Left ventricle myocardium inferior (tissue), 1 donor: ENCODE data around the gene METTL25. TPM values are rescaled to one million over a fixed set of nuclear protein-coding genes. Genes with fewer than 3 reads are reported as not detected.

Source experiments
- DNase-seq: peaks from one replicate; pipeline ENCODE4 v3.0.0-alpha.2; 2020
- H3K27ac ChIP-seq: fragments of 200-600 bp; replicated peaks from 2 replicates; pipeline ENCODE4 v1.8.0; 2021
- H3K27me3 ChIP-seq: fragments of 200-600 bp; 2 replicates; pipeline ENCODE4 v1.8.0; 2021; ENCODE audit warnings: low read depth
- H3K36me3 ChIP-seq: fragments of 200-600 bp; 2 replicates; pipeline ENCODE4 v1.8.0; 2021
- H3K4me1 ChIP-seq: fragments of 200-600 bp; 2 replicates; pipeline ENCODE4 v1.8.0; 2021
- H3K4me3 ChIP-seq: fragments of 200-600 bp; 2 replicates; pipeline ENCODE4 v1.8.0; 2021; ENCODE audit warnings: mild to moderate bottlenecking, moderate library complexity
- H3K9me3 ChIP-seq: fragments of 200-600 bp; replicated peaks from 2 replicates; pipeline ENCODE4 v1.8.0; 2021
- CTCF ChIP-seq: fragments of 200-600 bp; IDR thresholded peaks from 2 replicates; pipeline ENCODE4 v1.8.0; 2021; ENCODE audit warnings: antibody characterized with exemption, mild to moderate bottlenecking, borderline replicate concordance
- intact Hi-C: fragments of 100-400 bp; cut with micrococcal nuclease; formaldehyde crosslinking; loops from one replicate; pipeline ENCODE4 v1.11.0; 2022
- total RNA-seq: library from RNA; stranded (reverse); fragmentation: NEBNext Ultra II Directional; extraction: Animal tissue kit (Norgen Biotek cat#: 25700); gene quantifications from one replicate; pipeline ENCODE4 v1.2.1, GENCODE V29; 2021
- donor health status: DM: no; HTN: yes; CAD: no; lungs with severe emphysema.

Gene METTL25
- total RNA-seq, 1 donor from 2014 or later, result 15.8 TPM

GRCh38 chr12:82519510-82519909 lies 161.2 kb downstream of the METTL25 start:
- TF ChIP-seq CTCF, result no peak
- no peaks in the 10 kb centered on the region for H3K27me3 ChIP-seq
- intact Hi-C loops, result no loop called here
- peaks cover 9% of the 10 kb centered on the region for H3K9me3 ChIP-seq
- H3K4me1 ChIP-seq, result no peaks in the 10 kb centered on the region
- no peak for DNase-seq
- no peak overlapping the region for H3K4me3 ChIP-seq
- no peak overlapping the region for H3K27ac ChIP-seq
- no peaks in the 10 kb centered on the region for H3K36me3 ChIP-seq

- H3K4me1 ChIP-seq, result no peaks in the 10 kb centered on the region
- no peaks in the 10 kb centered on the region for H3K27me3 ChIP-seq
- no peak for TF ChIP-seq CTCF
- DNase-seq, result no peak
- H3K36me3 ChIP-seq, result no peaks in the 10 kb centered on the region
- intact Hi-C loops, result no loop called here
- no peak overlapping the region for H3K4me3 ChIP-seq
- peaks cover 9% of the 10 kb centered on the region for H3K9me3 ChIP-seq
- H3K27ac ChIP-seq, result no peak overlapping the region
Measured at GRCh38 chr12:82522285-82522684, 164.0 kb downstream of the METTL25 start.

DNA sequence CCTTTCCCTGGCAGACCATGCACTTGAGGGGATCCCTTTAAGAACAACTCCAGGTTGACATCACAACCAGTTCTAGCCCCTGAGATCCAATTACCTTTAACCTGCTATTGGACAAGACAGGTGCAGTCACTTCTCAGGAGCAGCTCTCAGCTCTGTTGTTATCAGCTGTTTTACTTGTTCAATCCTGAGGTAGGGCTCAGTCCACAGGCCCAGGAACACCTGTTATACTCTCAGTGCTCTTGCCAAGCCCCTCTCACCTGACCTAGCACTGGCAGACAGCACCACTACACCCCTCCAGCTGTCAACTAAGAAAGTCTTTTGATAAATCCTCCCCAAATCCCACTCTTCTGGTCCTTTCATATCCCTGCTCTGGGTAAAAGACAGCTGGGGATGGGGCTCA lies 164.4 kb downstream of the METTL25 start:
- DNase-seq, result no peak
- intact Hi-C loops, result no loop called here
- Histone ChIP-seq H3K36me3 (no peaks in the 10 kb centered on the region), H3K27me3 (no peaks in the 10 kb centered on the region), H3K4me1 (no peaks in the 10 kb centered on the region), H3K27ac (no peak overlapping the region), H3K4me3 (no peak overlapping the region), H3K9me3 (peaks cover 6% of the 10 kb centered on the region)
- TF ChIP-seq CTCF, result no peak

GRCh38 chr12:82523996-82524395 lies 165.7 kb downstream of the METTL25 start:
- H3K27ac ChIP-seq, result no peak overlapping the region
- H3K36me3 ChIP-seq, result no peaks in the 10 kb centered on the region
- DNase-seq, result no peak
- intact Hi-C loops, result no loop called here
- H3K4me3 ChIP-seq, result no peak overlapping the region
- H3K4me1 ChIP-seq, result no peaks in the 10 kb centered on the region
- H3K9me3 ChIP-seq, result no peaks in the 10 kb centered on the region
- TF ChIP-seq CTCF, result no peak
- no peaks in the 10 kb centered on the region for H3K27me3 ChIP-seq

GRCh38 chr12:82524641-82525040 lies 166.3 kb downstream of the METTL25 start:
- Histone ChIP-seq H3K9me3 (no peaks in the 10 kb centered on the region), H3K27me3 (no peaks in the 10 kb centered on the region), H3K36me3 (no peaks in the 10 kb centered on the region), H3K27ac (no peak overlapping the region), H3K4me1 (no peaks in the 10 kb centered on the region), H3K4me3 (no peak overlapping the region)
- no peak for TF ChIP-seq CTCF
- no peak for DNase-seq
- intact Hi-C loops, result no loop called here

DNA sequence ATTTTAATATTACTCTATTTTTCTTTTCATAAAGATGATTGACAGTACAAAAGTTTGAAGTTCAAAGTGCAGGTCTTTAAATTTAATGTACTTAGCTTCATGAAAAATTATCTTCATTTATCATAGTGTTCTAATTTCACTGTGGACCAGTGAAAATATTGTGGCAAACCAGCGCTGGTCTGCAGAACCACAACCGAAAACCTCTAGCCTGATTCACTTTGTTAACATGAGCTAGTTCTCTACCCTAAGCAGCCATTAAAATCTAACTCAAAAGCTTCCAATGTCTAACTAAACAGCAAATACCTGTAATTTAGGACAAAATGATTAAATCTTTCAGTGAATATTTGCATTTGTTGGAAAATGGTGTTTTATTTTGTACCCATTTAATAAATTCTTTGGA lies 167.3 kb downstream of the METTL25 start:
- no peaks in the 10 kb centered on the region for H3K36me3 ChIP-seq
- no peak for DNase-seq
- no peak overlapping the region for H3K27ac ChIP-seq
- intact Hi-C loops, result no loop called here
- TF ChIP-seq CTCF, result no peak
- H3K9me3 ChIP-seq, result no peaks in the 10 kb centered on the region
- H3K4me1 ChIP-seq, result no peaks in the 10 kb centered on the region
- H3K4me3 ChIP-seq, result no peak overlapping the region
- H3K27me3 ChIP-seq, result no peaks in the 10 kb centered on the region
